Cerebellar cortex (tissue), 1 donor: ENCODE measurements around the gene DTNBP1.
A peak's percentile ranks its signal among the peaks of the same experiment; 100 is the strongest.

ENCODE experiments used
- DNase-seq: peaks from one replicate; pipeline ENCODE4 v3.0.0-alpha.2; 2015; ENCODE audit warnings: low spot score

DTNBP1 gene

DNA sequence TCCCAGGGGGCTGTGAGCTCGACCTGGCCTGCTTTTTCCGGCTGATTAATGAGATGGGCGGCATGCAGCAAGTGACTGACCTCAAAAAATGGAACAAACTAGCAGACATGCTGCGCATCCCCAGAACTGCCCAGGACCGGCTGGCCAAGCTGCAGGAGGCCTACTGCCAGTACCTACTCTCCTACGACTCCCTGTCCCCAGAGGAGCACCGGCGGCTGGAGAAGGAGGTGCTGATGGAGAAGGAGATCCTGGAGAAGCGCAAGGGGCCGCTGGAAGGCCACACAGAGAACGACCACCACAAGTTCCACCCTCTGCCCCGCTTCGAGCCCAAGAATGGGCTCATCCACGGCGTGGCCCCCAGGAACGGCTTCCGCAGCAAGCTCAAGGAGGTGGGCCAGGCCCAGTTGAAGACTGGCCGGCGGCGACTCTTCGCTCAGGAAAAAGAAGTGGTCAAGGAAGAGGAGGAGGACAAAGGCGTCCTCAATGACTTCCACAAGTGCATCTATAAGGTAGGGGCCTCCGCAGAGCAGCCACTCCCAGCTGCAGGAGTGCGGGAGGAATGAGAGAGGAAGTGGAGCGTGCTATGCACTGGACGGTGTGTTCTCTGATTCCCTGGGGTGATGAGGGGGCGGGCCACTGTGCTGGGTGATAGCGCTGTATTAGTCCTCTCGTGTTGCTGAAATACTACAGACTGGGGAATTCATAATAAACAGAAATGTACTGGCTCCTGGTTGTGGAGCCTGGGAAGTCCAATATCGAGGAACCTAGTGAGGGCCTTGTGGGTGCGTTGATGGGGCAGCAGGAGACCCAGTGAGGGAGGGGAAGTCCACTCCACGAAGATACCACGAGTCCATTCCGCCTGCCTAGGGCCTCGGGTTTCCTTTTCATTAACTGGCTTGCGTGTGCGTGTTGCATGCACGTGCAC is 161.7 kb downstream of the DTNBP1 start:
- peak; percentile 73 for DNase-seq

DNA sequence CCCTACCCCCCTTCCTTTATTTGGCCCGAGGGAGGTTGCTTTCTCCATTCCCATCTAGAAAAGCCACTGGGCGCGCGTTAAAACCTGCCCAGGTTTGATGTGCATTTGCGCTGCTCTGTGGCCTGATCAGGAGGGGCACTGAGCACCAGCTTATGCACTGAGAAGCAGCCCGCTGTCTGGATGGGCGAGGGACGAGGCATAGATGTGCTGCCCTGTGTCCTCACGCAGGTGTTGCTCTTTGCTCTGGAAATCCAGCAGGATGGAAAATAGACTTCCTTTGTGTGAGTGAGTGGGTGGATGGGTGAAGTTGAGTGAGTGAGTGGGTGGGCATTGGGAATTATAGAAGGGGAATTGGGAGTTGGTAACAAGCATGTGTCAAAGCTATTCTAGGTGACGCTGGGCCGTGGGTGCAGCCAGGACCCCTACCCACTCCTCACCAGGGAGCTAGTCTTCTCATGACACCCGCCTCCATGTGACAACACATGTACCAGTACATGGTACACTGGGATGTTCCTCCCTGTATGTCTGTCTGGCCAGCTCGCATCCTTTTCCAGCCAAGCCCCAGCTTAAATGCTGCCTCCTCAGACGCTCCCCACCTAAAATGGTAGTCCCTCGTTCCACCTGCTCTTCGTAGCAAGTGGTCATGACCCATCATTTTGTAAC is 162.6 kb downstream of the DTNBP1 start:
- DNase-seq: no peak

DNA sequence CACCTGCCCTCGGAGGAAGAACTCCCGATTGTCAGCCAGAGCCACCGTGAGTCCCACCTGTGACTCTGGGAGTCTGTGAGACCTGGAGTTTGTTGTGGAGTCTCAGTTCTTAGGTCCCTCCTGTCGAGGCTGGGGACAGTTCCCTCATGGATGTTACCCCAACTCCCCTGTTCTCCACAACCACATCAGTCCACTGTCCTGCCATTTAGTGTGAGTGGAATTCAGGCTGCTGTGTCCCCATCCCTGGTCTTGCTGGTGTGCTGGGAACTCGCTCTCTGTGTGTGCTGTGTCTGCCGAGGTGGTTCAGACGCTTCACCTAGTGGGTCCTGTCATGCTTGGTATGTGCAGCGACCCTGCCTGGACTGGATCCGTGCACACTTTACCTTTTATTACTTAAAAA is 163.2 kb downstream of the DTNBP1 start:
- DNase-seq: no peak

DNA sequence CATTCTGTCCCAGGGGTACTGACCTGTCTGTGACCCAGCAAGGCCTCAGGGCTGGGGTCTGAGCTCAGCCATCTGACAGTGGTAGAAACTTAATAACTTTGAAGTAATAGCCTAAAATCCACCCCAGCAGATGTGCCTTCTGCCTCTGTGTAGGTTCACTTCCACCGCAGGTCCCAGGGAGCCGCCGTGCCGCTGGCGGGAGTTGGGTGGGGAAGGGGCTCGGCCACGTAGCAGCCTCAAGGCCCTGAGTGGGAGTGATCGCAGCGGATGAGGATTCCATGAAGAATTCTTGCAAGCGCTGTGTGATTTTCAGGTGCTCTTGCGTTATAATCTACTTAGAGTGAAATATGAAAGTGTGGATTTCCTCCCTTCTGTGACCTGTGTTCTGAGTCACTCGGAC is 163.7 kb downstream of the DTNBP1 start:
- DNase-seq: no peak

DNA sequence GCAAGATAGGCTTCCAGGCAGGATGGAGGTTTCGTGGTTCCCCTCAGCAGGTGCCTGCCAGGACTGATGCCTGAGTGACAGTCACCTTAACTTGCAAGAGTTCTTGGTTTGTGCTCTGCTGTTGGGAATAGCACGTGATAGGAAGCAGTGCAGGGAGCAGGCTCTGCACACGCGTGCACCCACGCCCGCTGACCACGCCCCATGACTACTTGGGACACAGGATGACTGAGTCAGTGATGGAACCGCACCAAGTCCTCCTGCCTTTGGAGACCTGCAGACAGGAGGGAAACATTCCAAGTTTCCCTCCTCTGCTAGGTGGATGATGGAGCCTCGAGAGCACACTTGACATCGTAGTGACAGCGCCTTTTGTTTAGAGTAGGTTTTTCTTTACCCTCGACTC is 164.2 kb downstream of the DTNBP1 start:
- DNase-seq: no peak

DNA sequence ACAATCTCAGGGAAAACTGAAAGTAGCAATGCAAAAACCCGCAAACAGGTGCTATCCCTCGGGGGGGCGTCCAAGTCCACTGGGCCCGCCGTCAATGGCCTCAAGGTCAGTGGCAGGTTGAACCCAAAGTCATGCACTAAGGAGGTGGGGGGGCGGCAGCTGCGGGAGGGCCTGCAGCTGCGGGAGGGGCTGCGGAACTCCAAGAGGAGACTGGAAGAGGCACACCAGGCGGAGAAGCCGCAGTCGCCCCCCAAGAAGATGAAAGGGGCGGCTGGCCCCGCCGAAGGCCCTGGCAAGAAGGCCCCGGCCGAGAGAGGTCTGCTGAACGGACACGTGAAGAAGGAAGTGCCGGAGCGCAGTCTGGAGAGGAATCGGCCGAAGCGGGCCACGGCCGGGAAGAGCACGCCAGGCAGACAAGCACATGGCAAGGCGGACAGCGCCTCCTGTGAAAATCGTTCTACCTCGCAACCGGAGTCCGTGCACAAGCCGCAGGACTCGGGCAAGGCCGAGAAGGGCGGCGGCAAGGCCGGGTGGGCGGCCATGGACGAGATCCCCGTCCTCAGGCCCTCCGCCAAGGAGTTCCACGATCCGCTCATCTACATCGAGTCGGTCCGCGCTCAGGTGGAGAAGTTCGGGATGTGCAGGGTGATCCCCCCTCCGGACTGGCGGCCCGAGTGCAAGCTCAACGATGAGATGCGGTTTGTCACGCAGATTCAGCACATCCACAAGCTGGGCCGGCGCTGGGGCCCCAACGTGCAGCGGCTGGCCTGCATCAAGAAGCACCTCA is 166.3 kb downstream of the DTNBP1 start:
- DNase-seq: no peak

DNA sequence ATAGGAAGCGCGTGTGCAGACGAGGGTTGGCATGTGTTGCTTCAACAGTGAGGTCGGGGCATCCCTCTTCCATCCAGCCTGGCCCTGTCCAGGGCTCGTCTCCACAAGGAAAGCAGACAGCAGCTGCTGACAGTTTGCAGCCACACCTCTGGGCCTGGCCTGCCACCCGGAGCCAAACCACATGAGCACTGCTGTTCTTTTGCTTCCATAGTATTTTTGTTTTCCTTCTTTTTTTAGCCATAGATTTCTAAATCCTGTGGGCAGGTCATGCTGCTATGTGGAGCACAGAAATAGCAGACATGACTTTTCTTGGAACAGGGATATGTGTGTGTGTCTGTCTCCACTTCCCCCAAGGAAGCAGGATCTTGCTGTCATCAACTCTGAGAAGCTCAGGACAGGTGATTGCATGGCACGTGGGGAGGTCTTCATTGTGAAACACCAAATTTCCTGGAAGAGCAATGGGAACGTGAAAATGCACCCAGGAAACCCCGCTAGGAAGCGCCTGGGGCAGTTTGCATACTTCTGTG is 167.4 kb downstream of the DTNBP1 start:
- DNase-seq: no peak

DNA sequence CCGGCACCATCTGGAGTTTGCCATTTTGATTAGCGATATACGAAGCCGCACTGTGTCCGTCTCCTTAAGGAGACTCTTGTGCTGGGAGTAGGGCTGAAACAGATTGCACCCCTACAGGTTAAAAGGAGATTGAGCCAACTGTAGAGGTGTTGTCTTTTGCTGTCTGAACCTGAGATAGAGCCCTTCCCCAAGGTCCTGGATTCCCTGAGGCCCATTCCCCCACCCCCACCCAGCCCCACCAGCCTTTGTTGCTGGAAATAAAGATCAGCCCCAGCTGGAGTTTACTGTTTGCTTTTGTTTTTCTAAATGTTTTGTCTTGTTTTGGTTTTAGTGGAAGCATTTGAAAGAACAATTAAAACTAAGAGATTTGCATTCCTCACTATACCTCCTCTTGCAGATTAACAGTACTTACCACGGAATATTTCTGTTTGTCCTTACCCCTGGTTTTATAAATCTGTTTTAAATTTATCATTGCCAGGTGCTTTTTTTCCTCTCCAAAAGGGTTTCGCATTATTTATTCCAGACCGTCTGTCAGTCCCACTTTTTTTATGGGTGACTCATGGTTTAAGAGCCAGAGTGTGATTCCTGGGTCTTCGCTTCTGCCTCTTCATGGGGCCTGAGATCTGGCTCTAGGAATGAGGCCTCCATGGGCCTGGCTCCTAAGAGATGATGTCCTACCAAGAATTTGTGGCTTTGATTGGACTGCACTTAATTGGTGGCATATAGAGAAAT is 169.2 kb downstream of the DTNBP1 start:
- peak; percentile 35 for DNase-seq

DNA sequence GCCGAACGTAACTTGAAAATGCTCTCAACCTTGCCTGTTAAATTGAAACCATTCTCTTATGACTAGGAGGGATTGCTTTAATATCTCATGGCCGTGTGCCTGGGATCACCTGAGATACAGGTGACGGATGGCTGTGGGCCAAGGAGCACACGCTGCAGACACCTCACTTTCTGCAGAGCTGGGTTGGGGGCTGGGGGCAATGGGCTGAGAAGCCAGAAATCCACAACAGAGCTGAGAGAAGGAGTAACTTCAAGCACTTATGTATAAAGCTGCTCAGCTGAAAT is 170.9 kb downstream of the DTNBP1 start:
- DNase-seq: no peak

DNA sequence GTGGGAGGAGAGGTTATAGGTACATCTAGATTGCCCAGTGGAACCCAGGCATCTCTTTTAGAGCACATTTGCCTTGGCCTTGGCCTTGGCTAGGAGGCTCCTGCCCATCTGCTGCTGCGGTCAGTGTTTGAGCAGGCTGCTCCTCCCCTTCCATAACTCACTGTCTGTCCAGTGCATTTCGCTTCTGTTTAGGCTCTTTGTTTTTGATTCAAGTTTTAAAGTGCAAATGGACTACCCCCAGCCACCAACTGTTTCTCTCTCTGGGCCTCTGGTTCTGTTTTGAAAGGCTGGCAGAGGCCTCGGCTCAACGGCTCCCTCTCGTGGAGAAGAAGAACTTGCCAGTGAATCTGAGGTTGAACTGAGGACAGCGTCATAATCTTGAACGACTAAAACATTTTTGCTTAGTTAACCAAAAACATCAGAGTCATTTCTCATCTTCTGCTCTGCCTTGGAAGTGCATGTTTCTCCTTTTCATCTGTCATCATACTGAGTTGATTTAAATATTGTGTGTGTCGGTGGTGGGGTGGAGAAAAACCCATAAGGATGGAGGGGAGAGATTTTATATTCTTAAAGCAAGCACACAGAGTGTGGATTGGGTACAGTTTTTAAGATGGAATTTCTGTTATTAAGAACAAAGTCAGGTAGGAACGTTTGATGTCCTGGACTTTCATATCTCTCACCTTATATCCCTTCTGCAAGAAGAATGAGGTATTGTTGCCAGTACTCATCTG is 171.4 kb downstream of the DTNBP1 start:
- DNase-seq: peak; percentile 89

DNA sequence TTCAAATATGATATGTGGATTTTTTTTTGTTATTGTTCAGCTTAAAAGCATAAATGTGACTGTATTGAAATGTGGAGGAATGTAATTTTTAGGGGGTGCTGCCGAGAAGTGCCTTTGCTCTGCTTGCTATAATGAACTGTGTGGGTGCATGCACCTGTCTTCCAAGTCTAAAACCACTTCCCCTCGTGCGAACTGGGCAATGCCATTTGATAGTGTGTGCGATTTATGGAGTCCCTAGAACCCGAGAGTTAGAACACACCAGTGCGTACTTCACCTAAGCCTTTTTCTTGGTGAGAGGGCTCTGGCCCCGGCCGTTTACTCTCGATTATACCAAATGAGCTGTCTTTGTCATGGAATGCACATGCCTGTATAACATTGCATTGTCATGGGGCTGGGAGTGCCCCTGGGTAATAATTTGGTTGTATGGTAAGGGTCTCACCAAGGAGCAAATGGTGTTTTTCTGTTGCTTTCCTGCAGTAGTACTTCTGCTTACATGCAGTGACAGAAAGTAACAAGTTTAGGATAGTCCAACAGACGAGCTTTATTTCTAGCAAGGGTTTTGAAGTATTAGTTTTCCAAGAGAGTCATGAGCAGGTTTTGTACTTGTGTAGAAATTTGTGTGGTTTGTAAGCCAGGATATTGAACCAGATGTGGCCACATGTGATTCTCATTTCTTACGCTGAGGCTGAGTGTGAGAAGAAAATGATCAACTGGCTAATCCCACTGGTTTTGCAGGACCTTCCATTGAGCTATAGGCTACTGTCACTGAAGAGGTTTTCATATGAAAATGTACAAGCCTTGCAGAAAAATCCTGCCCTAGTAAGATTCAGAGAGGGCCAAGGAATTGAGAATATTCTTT is 172.4 kb downstream of the DTNBP1 start:
- DNase-seq: no peak

DNA sequence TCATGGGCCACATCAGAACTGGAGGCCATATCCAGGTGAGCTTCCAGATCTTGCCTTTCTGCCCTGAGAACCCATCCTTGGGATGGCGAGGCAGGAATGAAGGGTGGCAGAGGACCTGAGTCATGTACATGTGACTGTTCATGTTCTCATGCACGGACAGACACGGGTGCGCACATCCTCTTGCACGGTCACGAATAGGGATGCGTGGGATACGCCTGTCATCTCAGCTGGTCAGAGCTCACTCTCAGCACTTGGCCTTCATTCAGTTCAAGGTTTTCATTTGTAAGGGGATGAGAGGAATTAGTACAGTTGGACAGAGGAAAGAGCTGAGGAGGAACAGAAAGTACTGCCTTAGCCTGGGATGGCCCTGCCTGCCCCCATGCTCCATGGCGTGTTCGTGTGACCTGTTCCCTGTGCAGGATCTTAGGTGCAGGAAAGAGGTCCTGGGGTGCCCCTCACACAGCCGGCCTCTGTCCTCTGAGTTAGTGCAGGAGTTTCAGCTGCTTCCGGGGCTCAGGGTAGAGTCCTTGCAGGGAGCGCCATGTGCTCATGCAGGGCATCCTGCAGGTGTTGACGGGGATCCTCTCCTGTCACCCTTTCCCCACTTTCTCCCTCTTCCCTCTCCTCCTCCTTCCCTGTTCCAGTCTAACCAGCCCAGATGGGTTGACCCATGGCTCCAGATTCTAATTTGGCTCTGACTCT is 173.4 kb downstream of the DTNBP1 start:
- no peak for DNase-seq

DNA sequence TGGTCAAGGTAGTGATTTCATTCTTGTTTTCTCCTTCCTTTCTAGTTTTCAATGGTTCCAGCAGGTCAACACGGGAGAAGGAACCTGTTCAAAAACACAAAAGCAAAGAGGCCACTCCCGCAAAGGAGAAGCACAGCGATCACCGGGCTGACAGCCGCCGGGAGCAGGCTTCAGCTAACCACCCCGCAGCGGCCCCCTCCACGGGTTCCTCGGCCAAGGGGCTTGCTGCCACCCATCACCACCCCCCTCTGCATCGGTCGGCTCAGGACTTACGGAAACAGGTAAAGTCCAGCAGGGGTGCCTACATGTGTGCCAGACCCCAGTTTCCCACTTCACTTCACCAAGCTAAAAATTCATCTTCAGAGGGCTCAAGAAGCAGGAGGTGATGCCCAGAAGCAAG is 175.6 kb downstream of the DTNBP1 start:
- DNase-seq: no peak

DNA sequence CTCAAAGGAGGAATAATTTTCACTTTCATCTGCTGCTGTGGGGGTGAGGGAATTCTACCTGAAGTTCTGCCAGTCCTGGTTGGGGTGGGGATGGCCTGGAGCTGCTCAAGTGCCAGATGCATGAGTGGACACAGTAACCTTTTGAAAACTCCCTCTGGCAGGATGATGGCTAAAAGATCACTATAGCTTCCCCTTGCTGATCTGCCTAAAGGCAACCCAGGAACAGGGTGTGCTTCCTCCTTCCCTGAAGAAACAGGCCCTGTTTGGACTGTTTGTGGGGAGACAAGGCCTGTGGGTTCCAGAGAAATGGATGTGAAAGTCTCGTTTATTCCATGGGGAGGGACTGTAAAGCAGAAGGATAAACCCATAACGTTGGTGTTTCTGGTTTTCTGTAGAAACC is 176.9 kb downstream of the DTNBP1 start:
- DNase-seq: no peak

DNA sequence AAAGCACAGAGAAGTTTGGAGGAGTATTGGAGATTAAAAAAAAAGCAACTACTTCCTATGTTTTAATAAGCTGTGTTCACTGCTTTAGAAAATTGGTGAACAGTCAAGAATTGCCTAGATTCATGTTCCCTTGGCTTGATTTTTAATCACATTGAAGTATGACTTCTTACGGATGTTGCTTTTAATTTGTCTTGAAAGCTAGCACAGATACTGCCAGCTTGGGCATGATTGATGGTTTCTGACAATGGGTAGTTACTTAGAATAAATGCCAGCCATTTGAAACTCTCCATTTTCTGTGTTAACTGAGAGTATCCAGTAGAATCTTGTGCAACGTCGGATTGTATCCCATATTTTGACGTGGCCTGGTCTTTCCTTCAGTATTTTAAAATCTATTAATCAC is 178.0 kb downstream of the DTNBP1 start:
- no peak for DNase-seq

DNA sequence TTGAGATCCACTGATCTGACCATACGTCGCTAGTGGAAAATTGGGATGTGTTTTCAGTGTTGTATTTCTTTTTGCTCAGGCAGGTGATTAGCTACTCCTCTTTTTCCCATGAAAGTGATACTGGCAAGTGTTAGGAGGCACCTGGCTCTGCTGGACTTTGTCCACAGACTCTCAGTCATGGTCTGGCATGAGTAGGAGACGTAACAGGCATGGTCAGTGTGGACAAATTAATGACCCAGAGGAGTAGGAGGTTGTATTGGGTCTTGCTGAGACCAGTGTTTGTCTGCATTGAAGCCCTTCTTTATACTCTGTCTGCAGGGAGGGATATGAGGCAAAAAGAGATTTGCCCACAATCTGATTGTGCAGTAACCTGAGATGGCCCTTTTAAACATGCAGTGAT is 178.7 kb downstream of the DTNBP1 start:
- DNase-seq: peak; percentile 76

DNA sequence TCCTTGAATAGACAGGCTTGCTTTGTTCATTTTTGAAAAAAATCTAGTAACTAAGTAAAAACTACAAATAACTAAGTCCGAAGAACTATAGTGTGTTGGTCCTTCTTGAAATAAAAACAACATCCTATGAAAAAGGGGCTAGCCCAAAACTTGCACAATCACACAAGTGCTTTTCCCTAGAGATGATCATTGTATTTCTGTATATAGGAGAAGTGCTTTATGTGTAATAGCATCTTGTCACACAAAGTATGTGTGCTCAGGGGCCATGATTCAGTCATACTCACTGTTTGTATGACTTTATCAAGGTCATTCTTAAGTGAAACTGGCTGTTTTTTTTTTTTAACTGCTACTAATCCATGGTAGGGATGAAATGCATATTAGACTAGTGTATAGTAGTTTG is 179.8 kb downstream of the DTNBP1 start:
- no peak for DNase-seq

DNA sequence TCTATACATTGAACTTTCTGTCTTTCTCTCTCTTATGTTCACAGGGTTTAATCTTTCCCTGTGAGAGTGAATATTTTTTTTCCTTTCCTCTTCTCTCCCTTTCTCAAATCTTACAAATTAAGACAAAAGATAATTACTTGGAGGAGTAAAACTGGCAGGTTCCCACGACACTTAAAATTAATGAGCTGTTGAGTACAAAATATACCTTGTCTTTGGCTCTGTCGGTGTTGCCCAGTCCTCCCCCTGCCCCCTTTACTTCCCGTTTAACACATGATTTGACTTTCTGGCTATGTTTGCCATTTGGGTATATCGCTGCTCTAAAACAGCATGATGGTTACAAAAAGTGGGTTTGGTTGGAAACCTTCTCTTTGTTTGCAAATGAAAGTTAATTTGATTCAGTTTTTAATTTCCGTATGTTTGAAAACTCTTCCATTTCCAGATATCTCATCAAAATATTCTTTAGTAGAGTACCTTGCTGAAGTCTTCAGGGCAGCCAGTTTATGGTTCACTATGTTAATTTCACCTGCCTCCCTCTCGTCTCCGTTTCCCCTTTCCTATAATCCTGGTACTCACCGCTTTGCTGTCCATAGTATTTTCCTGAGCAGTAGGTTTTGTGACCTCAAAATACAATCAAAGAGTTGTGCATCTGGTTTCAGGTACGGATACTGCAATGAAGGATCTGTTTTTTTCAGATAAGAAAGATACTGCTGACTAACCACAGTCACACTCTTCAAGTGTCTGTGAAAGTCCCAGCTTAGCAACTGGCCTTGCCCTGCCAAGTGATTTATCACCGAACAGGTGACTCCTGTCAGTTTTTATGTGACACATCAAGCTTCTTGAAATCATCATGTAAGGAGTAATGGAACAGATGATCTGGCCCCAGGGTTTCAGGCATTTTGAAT is 181.2 kb downstream of the DTNBP1 start:
- no peak for DNase-seq

DNA sequence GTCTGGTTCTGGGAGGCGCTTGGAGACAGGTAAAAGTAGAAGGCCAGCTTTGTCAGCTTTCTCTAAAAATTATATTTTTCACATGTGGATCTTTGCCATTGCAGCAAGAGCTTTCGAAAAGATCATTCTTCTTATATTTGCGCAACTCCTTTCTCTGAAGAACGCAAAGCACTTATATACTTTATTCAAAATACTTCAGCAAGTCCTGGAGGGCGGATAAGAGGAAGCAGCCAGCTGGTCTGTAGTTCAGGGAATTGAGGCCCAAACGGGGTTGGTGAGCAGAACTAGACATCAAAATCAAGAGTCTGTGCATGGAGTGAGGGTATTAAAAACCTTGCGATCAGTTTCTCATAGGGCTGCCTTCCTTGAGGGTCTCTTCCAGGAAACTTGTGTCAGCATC is 182.3 kb downstream of the DTNBP1 start:
- no peak for DNase-seq
